ENCODE results near the gene SCUBE2. TPM values are rescaled to one million over a fixed set of nuclear protein-coding genes. Genes with fewer than 3 reads are reported as not detected.

Gene SCUBE2
- total RNA-seq, 1 donor from 2014 or later = 0.34 TPM

DNA sequence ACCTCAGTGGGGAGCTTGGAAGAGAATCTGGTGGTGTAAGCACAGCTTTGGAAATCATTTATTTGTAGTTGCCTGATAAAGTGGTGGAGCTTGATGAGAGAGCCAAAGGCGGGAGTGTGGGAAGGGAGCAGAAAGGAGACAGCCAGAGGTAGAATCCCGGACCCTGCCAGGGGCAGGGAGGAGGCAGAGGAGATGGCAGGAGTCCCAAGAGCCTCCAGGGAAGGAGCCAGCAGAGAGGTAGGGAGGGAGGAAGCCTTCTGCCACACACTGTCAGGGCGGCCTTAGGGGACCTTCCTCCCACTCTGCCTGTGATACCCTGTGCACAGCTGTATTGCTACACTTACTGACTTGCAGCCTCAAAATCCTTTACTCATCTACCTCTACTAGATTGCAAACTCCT is 15.4 kb downstream of the SCUBE2 start:
- intact Hi-C loops (cut with micrococcal nuclease) = no loop called here

DNA sequence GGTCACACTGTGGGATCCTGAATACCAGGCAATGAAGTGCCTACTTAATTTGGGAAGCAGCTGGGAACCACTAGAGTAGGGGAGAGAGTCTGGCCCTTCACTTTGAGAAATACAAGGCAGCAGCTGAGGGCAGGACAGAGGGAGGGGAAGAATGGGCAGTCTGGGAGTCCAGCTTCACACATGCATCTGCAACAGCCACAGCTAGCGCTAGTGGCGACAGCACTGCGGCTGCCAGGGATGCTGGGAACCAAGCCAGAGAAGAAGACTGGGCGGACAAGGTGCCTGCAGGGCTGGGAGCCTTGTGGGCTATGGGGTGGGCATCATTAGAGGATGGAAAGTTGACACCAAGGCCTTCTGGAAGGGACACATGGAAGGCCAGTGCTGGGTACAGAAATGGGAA is 15.8 kb downstream of the SCUBE2 start:
- intact Hi-C loops (cut with micrococcal nuclease) = no loop called here

DNA sequence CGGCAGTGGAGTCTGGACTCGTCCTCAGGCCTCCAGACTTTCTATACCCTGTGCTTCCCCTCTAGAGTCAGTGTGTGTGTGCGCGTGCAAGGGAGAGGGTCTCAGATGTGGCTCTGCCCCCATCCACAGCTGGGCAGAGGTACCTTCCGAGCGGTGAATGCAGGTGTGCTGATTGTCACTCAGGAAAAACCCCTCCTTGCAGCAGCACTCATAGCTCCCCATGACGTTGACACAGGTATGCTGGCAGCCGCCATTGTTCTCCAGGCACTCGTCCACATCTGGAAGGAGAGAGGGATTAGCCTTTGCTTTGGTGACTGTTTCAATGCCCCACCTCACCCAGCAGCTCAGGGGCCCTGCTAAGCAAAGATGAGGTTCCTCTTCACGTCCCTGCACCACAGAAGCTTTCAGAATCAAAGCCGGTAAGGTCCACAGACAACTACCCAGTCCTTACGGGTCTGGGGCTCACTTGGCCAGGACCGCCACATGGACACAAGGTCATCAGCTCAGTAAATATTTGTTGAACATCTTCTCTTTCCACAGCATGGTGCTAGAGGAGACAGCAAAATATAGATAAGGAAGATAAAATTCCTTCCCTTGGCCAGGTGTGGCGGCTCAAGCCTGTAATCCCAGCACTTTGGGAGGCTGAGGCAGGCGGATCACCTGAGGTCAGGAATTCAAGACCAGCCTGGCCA is 16.9 kb downstream of the SCUBE2 start:
- intact Hi-C loops (cut with micrococcal nuclease) = no loop called here

DNA sequence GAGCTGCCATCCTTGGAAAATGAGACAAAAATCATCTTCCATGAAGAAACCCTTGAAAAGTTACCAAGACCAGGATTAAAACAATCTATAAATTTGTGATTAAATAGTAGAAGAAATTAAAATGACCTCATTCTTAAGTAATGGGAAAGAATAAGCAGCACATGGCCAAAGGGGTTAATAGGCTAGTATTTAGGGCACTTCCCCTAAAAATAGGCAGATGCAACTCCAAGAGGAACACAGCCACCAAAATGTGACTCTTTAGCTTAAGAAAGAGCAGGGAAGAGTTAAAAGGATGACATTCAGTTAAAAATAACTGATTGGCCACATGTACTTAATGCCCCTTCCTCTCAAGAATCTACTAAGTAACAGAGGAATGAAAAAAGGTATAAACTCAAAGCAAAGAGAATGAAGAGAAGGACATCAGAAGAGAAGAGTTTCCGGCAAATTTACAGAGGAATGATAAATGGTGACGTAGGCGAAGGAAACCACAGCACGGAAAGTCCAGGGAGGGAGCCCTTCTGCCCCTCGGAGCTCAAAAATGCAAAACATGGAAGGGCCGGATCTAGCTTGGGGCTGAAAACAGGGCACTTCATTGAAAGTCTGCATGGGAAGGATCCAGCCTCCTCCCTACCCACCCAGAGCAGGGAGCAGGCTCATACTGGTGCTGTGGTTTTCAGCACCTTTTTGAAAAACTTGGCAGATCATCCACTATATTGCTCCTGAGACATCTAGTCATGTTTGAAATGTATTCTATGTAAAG is 17.8 kb downstream of the SCUBE2 start:
- intact Hi-C loops (cut with micrococcal nuclease) = no loop called here

DNA sequence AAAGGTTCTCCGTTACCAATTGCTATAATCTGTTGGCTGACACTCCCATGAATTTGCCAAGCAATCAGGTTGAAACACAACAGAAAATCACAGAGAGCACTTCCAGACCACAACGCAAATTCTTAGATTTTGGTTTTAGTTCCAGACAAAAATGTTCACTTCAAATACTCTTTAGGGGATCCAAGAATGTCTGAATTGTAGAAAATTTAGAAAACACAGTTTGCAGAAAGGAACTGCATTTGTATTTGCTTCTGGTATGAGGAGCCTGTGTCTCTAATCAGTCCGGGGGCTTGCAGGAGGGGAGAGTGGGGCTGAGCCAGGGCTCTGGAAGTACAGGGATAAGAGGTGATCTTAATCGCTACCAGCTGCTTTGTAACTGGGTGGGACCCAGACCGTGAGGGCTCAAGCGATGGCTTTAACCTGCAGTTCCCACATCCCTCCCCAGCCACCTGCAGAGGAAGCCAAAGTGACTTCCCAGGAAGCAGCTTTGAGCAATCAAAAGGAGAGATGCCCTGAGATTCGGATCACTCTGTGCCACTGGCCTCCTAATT is 18.7 kb downstream of the SCUBE2 start:
- intact Hi-C loops (cut with micrococcal nuclease) = no loop called here

DNA sequence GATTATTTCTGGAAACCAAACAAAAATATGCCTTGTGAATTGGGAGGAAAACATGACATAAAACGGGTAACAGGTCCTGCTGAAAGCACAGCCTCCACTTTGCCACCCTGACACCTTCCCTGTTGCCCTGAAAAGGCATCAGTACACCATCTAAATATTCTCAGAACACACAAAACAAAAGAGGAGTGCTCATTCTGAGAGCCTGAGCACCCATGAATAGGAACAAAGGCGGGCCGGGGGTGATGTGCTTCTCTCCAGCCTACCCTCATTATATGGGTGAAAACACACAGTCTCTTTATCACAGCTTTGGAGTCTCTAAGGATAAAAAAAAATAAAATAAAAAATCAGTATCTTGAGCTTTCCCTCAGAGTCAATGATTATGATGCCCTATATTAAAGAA is 19.7 kb downstream of the SCUBE2 start:
- intact Hi-C loops (cut with micrococcal nuclease) = no loop called here

DNA sequence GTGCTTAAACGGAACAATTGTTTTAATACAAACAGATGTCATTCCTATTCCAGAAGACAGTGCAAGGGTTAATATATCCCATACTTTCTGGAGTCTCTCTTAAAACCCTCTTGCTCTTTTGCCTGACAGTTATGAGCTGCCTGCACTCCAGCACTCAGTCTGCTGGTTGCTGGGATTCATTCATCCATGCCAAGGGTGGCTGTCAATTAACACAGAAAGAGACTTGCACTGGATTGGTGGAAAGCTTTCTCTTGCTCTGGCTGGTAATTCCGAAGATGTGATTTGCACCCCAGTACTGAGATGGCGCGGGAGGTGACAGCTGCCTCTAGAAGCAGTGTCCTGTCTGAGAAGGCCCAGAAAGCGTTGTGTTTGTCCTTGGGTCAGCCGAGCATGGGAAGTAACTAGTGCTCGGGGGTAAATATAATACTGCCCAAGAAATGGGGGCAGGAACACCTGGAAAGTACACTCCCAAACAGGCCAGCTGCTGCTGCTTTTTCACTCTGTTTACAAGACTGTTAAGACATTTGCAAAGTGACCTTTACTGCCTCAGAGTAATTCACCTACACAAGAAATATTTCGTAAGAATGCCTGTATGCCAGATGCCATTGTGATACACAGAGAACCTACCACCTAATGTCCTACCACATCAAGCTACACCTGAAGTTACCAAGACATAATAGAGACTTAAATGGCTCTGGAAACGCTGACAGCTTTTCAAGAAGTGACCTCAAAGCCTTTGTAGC is 20.5 kb downstream of the SCUBE2 start:
- intact Hi-C loops (cut with micrococcal nuclease) = no loop called here

DNA sequence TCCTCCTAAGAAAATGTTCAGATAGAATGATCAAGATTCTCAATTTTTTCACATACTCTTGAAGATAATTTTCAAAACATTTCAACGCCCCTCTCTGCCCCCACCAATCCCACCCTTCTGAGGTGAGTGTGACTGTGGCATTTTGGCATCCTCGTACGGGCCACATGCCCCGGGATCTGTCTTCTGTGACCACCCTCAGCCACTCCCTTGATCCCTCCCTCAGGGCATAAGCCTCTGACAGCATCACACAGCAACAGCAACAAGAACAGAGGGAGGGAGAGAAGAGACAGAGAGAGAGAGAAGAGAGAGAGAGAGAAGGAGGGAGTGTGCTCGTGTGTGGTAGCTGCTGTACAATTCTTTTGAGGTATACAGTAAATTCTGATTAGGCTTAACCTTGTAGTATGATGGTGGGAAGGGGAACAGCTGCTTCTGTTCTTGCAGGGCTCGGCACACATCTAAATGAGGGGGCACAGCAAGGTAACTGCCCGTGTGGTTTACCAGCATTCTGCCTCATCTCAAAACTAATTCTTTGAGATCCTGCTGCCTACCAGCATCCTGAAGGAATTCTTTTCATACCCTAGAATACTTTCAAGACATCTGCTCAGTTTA is 21.4 kb downstream of the SCUBE2 start:
- intact Hi-C loops (cut with micrococcal nuclease) = no loop called here

DNA sequence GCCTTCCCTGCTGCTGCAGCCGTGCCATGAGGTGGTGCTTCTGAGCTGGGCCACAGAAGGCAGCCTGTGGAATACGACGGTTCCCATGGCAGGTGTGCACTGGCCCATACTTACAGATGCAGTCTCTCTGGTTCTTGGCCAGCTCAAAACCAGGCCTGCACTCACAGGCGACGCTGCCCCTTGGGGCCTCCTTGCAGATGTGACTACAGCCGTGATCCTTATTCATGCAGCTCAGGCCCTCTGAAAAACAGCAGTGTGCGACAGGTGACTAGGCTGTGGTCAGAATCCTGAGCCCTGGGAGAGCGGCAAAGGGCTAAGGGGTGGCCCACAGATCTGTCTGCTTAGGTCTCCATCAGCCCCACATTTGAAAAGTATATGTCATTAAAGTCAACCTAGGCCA is 22.1 kb downstream of the SCUBE2 start:
- intact Hi-C loops (cut with micrococcal nuclease) = no loop called here

DNA sequence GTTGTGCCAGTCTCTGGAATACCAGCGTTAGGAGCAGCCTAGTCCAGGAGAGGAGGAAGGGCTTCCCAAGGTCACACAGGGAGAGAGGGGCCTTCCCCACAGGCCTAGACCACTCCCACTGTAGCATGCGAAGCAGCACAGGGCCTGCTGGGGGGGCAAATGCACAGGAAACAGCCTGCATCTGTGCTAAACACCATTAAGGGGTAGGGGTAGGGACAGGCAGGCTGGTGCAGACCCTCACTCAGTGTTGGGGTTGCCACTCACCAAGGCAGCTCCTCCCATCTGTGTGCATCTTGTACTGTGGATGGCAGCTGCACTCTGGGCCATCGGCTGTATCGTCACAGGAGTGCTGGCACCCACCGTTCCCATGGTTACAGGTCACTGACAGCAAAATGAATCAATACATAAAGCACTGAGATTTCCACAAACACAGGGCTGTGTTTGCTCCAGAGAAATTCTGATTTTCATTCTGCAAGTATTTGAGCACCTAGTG is 24.9 kb downstream of the SCUBE2 start:
- intact Hi-C loops (cut with micrococcal nuclease) = no loop called here

DNA sequence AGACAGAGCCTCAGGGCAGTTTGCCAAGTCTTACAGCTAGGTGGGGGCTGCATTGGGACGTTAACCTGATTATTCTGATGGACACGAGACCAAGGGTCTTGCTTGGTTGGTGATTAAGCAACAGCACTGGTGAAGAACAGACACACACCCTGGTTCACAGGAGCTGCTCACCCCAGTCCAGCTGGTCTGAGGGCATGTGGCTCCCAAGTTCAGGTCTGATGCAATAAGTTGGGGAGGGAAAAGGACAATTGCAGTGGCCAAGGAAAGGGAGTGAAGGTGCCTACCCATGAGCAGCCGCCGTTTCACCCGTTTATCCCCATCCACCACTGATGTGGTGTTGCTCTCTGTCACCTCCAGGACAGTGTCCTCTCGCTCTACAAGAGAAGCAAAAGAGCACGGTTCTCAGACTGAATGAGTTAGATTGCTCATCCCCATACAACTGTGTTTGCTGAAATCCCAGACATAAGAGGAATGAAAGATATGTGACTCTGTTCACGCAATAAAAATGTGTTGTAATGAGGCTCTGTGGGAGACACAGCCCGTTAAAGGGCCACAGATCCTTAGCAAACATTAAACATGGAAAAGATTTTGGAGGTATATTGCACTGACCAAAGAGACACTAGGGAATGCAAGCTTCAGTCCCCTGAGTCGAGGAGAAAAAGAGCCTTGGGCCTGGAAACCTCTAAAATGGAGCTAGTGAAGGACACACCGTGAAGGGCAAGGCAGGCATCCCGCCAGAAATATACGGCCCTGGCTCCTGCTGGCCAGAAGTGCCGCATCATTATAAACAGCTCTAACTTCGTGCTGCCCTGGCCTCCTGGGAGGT is 25.6 kb downstream of the SCUBE2 start:
- intact Hi-C loops (cut with micrococcal nuclease) = no loop called here

DNA sequence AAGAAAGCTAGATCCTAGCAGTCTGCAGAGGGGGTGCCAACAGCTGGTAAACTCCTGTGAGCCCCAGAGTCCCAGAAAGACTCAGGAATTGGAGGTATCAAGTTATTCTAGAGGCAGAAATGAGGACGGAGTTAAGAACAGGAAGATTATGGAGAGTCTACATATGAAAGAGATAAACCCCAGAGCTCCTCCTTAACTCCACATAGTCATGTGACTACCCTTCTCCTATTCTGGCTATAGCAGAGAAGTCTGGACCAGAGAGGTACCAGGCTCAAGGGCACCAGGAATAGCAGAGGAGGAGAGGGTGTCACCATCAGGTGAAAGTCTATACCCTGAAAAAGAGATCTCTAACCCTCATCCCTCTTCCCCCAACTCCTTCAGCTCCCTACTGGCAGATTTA is 29.6 kb downstream of the SCUBE2 start:
- intact Hi-C loops (cut with micrococcal nuclease) = loop anchor here (2.0 to 5.0 kb wide), 3 partner anchors 45 to 75 kb away; partner anchors contain the start of gene NRIP3

DNA sequence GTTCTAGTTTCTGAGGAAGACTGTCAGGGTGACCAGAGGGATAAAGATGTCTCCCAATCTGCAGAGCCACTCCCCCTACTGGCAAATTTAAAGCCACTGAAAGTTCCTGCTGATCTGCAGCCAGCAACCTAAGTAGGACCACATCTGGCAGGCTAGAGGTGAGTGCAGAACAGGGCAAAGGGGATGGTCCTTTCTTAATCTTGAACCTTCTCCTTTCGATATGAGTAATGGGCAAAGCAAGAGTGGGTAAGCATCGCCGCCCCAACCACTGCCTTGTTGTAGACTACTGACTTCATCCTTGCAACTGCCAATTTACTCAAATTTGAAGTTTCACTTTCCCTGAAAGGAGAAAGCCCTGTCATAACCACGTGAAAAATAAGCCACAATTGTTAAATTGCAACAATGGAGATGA is 30.7 kb downstream of the SCUBE2 start:
- intact Hi-C loops (cut with micrococcal nuclease) = loop anchor here (1.0 to 5.0 kb wide), 4 partner anchors 43 to 96 kb away; partner anchors contain the start of genes NRIP3 and TMEM9B

DNA sequence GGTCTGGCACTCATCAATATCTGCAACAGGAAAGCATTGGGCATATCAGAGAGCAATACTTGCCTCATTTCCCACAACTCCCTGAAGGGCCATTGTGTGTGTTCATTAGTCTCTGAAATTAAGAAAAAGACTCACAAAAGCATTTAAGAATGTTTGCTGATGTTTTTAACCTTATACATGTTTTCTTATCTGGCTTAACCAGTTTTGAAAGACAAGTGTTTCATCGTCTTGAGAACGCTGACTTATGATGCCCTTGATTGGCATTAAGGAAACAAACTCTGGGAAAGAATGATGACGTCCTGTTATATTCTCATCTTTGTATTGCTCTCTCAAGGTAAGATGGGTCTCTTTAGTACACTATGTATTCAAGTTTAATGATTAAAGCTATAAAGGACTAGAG is 32.0 kb downstream of the SCUBE2 start:
- intact Hi-C loops (cut with micrococcal nuclease) = no loop called here

DNA sequence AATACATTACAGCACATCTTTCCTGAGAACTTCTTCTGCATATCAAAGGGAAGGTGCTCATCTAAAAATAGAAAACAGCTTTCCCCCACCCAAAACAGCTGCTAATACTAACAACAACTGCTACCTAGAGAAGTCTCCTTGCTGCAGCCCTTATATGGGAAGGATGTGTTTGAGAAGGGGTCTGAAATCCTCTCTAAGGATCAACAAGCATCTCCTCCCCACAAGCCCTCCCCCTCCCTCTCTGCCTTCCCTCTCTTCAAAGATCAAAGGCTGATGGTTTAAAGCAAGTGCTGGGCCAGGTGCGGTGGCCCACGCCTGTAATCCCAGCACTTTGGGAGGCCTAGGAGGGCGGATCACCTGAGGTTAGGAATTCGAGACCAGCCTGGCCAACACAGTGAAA is 33.5 kb downstream of the SCUBE2 start:
- intact Hi-C loops (cut with micrococcal nuclease) = no loop called here

DNA sequence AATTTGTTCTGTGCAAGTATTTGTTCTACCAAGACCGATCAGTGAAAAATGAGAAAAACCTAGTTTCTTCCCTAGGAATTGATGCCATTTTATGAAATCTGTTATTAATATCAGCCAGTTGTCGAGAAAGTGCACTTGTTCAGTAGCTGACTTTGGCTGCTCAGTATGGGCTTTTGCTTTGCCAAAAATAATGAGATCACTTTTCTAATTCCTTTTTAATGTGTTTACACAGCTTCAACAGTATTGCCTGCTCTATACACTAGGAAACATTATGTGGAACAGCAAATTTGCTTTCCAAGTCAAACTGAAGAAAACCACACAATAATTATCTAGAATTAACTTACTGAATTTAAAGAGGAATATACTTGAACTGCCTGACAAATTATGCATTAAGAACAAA is 34.4 kb downstream of the SCUBE2 start:
- intact Hi-C loops (cut with micrococcal nuclease) = no loop called here

DNA sequence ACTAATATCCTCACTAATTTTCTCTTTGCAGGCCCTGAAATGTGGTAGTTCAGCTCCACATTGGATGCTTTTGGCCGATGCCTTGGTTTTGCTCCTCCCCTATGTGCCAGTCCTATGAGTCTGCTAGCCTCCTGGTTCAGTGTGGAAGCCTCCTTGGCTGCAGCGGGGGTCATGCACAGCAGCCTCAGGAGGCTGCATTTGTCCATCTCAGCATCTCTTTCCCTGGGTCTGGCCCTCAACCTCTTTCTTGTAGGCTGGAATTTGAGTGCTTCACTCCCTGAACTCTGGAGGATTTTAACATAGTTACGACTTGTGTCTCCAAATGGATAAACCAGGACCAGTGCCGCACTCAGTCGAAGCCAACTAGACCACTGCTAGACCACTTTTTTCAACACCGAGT is 34.9 kb downstream of the SCUBE2 start:
- intact Hi-C loops (cut with micrococcal nuclease) = no loop called here

DNA sequence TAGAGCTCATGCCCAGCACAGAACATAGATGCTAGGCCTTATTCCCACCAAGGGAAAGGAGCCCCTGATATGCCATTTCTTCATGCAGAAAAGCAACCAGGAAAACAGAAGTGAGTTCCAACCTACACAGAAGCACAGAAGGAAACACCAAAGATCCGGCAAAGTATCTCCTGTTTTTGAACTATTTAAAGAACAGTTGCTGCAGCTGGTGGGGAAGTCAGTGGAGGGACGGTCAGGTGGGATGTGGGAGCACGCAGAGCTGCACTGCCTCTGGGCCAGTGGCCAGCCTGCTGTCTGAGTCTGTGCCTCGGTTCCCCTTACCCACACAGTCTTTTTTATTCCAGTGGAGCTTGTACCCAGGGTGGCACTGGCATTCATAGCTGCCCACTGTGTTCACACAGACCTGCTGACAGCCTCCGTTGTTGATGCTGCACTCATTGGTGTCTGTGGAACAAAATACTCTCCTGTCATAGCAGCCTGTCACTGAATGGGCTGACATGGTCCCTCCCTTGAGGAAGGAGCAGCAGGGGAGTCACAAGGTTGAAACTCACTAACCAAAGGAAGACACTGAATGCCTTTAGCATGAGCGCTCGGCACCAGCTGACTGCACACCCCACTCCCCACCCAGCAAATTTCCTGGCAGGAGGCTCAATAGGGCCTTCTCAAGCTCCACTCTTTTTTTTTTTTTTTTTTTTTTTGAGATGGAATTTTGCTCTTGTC is 37.9 kb downstream of the SCUBE2 start:
- intact Hi-C loops (cut with micrococcal nuclease) = no loop called here

DNA sequence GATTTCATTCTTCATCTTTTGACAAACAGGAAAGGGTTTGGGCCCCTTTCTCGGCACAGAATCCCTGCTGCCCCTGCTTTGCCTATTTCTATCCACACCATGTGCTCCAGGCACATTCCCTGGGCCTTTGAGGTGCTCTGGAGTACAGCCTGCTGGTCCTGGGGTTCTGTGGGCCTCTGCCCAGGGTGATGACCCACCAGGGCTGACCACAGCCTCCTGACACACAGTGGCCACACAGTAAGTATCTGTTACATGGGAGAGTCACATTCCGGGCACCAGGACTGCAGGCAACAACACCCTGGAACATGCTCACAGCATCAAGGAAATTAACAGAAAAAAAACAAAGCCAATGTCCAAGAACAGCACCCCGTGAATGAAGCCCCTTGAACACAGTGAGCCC is 39.1 kb downstream of the SCUBE2 start:
- intact Hi-C loops (cut with micrococcal nuclease) = no loop called here

DNA sequence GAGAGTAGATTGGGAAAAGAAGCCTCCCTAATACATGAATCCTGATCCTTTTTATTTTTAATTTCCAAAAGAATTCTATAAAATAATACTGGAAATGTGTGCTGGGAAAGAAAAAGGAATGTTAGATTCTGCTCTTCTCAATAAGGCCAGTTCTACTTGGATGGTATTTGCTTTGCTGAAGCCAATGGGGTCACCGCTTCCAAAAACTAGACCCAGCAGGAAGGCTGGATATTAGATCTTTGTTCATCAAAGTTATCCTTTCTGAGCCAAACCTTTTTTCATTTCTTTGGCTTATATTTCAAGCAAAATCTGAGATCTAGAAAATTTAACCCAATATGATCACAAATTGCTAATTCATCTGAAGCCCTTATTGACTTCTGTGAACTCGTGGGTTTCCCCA is 41.4 kb downstream of the SCUBE2 start:
- intact Hi-C loops (cut with micrococcal nuclease) = no loop called here

All from T-helper 2 cell treated with Interferon-gamma antibody and Interleukin-4, amounts not matched to agents 100 ng/mL and 5 ng/mL, for 36 hours (primary cell).